CD4-positive, alpha-beta T cell treated with Interleukin-15 for 4 hours (primary cell): ENCODE results near the gene DDX52.
A peak's percentile ranks its signal among the peaks of the same experiment; 100 is the strongest.
"Not testable (repeated sequence)": the region's sequence is repeated elsewhere in the genome, so short reads cannot be mapped to it uniquely, and the experiment has no call there.

ENCODE experiments used
- DNase-seq: peaks from one replicate; pipeline ENCODE4 v3.0.0-alpha.2; 2020; ENCODE audit warnings: low spot score

Gene DDX52

GRCh38 chr17:37651849-37652248 lies 8.6 kb upstream of the DDX52 start:
- no peak for DNase-seq

- DNase-seq, result no peak
Measured at GRCh38 chr17:37650419-37651003, 7.3 kb upstream of the DDX52 start.

- DNase-seq, result no peak
Measured at GRCh38 chr17:37648555-37648954, 5.3 kb upstream of the DDX52 start.

GRCh38 chr17:37647856-37648255 lies 4.6 kb upstream of the DDX52 start:
- DNase-seq, result no peak

- DNase-seq, result no peak
Measured at GRCh38 chr17:37643869-37644268, 623 bp upstream of the DDX52 start.

- peak; percentile 1 for DNase-seq
Measured at GRCh38 chr17:37642681-37643080, 565 bp downstream of the DDX52 start.

GRCh38 chr17:37640015-37640414 lies 3.2 kb downstream of the DDX52 start:
- DNase-seq, result no peak

GRCh38 chr17:37637956-37638355 lies 5.3 kb downstream of the DDX52 start:
- DNase-seq, result no peak

GRCh38 chr17:37616430-37616829 lies 26.8 kb downstream of the DDX52 start:
- DNase-seq, result not testable (repeated sequence)

GRCh38 chr17:37614823-37615222 lies 28.4 kb downstream of the DDX52 start:
- no peak for DNase-seq

GRCh38 chr17:37614391-37614790 lies 28.9 kb downstream of the DDX52 start:
- DNase-seq, result no peak

- DNase-seq, result no peak
Measured at GRCh38 chr17:37610971-37611370, 32.3 kb downstream of the DDX52 start.

GRCh38 chr17:37610041-37610420 lies 33.2 kb downstream of the DDX52 start:
- DNase-seq, result not testable (repeated sequence)

- DNase-seq, result peak; percentile 96
Measured at GRCh38 chr17:37609170-37610040, 33.8 kb downstream of the DDX52 start, which contains the start of gene SYNRG. SYNRG (minus strand) TSS chr17:37609418; CDS start chr17:37609355, 63 bp downstream.

- no peak for DNase-seq
Measured at GRCh38 chr17:37608351-37609169, 34.7 kb downstream of the DDX52 start.

- peak; percentile 38 for DNase-seq
Measured at GRCh38 chr17:37607637-37608331, 35.5 kb downstream of the DDX52 start.

GRCh38 chr17:37605813-37606505 lies 37.3 kb downstream of the DDX52 start:
- peak; percentile 58 for DNase-seq

- no peak for DNase-seq
Measured at GRCh38 chr17:37605081-37605480, 38.2 kb downstream of the DDX52 start.

GRCh38 chr17:37604556-37604955 lies 38.7 kb downstream of the DDX52 start:
- DNase-seq, result no peak

GRCh38 chr17:37598145-37598544 lies 45.1 kb downstream of the DDX52 start:
- DNase-seq, result no peak

GRCh38 chr17:37592291-37592690 lies 51.0 kb downstream of the DDX52 start:
- DNase-seq, result no peak
